ENCODE data around the gene PNCK. TPM values are rescaled to one million over a fixed set of nuclear protein-coding genes. Genes with fewer than 3 reads are reported as not detected.

Gene PNCK
- total and polyA plus RNA-seq, 2 of the 13 experiments (the other 11 are each of a cell fraction or from before 2014, with no cell fraction given): 33.1 TPM; not detected in 1

- no peak for TF ChIP-seq ZNF710 (CRISPR knock-in tag; IDR thresholded peaks at IDR 0.05; ENCODE audit: borderline replicate concordance)
- TF ChIP-seq NFIC (IDR thresholded peaks at IDR 0.05; ENCODE audit: low read length): no peak
- TF ChIP-seq PAX8 (CRISPR knock-in tag; IDR thresholded peaks at IDR 0.05; ENCODE audit: borderline replicate concordance): no peak
- peak; percentile 85 for TF ChIP-seq RARA (CRISPR knock-in tag; IDR thresholded peaks at IDR 0.05)
- TF ChIP-seq ZNF564 (CRISPR knock-in tag; IDR thresholded peaks at IDR 0.05): no peak
- TF ChIP-seq ZNF451 (CRISPR knock-in tag; IDR thresholded peaks at IDR 0.05): no peak
- TF ChIP-seq HNRNPH1 (optimal IDR thresholded peaks at IDR 0.05; ENCODE audit: low read depth, low read length): no peak
- no peak for TF ChIP-seq RERE (CRISPR knock-in tag; IDR thresholded peaks at IDR 0.05; ENCODE audit: low read depth)
- no peak for TF ChIP-seq SP4 (CRISPR knock-in tag; IDR thresholded peaks at IDR 0.05)
- no peak for TF ChIP-seq ZNF24 (IDR thresholded peaks at IDR 0.05)
- TF ChIP-seq CCAR2 (optimal IDR thresholded peaks at IDR 0.05; ENCODE audit: low read depth, low read length): no peak
- no peak for TF ChIP-seq HMGXB3 (CRISPR knock-in tag; IDR thresholded peaks at IDR 0.05; ENCODE audit: borderline replicate concordance)
- no peak for TF ChIP-seq RFX1 (IDR thresholded peaks at IDR 0.05)
- no peak for TF ChIP-seq PPARG (CRISPR knock-in tag; conservative IDR thresholded peaks at IDR 0.05)
- no peak for TF ChIP-seq RFX3 (CRISPR knock-in tag; IDR thresholded peaks at IDR 0.05)
- no peak for TF ChIP-seq SYNCRIP (IDR thresholded peaks at IDR 0.05; ENCODE audit: insufficient read depth, low read depth, low read length)
- no peak for TF ChIP-seq ZNF530 (CRISPR knock-in tag; IDR thresholded peaks at IDR 0.05; ENCODE audit: low read depth)
- no peak for TF ChIP-seq ZNF136 (CRISPR knock-in tag; IDR thresholded peaks at IDR 0.05; ENCODE audit: low read depth)
- no peak for TF ChIP-seq ZNF337 (CRISPR knock-in tag; IDR thresholded peaks at IDR 0.05; ENCODE audit: borderline replicate concordance, low read depth)
Observed at GRCh38 chrX:153626863-153627674, 46.5 kb downstream of the PNCK start (continued).

All from HepG2 (cell line).